Glutamatergic neuron (in vitro differentiated cells): Measurements from ENCODE around the gene IFI44L. TPM values are rescaled to one million over a fixed set of nuclear protein-coding genes. Genes with fewer than 3 reads are reported as not detected.
A peak's percentile ranks its signal among the peaks of the same experiment; 100 is the strongest.

ENCODE experiments used
- DNase-seq: peaks from one replicate; pipeline ENCODE4 v3.0.0; 2022
- H3K27ac Mint-ChIP-seq: one replicate; pipeline ENCODE4 v1.8.0; 2020; ENCODE audit warnings: mild to moderate bottlenecking, mixed read lengths, inconsistent platforms; ENCODE audit not compliant: unreplicated experiment
- H3K27me3 Mint-ChIP-seq: one replicate; pipeline ENCODE4 v1.8.0; 2020; ENCODE audit warnings: mild to moderate bottlenecking, moderate library complexity, mixed read lengths, inconsistent platforms; ENCODE audit not compliant: unreplicated experiment
- H3K36me3 Mint-ChIP-seq: one replicate; pipeline ENCODE4 v1.8.0; 2020; ENCODE audit warnings: mild to moderate bottlenecking, mixed read lengths, inconsistent platforms; ENCODE audit not compliant: unreplicated experiment
- H3K4me1 Mint-ChIP-seq: one replicate; pipeline ENCODE4 v1.8.0; 2020; ENCODE audit warnings: mild to moderate bottlenecking, low read depth, mixed read lengths, inconsistent platforms; ENCODE audit not compliant: unreplicated experiment
- H3K4me3 Mint-ChIP-seq: one replicate; pipeline ENCODE4 v1.8.0; 2020; ENCODE audit warnings: mild to moderate bottlenecking, mixed read lengths, inconsistent platforms; ENCODE audit not compliant: unreplicated experiment
- H3K9me3 Mint-ChIP-seq: one replicate; pipeline ENCODE4 v1.8.0; 2020; ENCODE audit warnings: mild to moderate bottlenecking, moderate library complexity, mixed read lengths, inconsistent platforms; ENCODE audit not compliant: unreplicated experiment
- total RNA-seq: library from RNA; stranded (reverse); fragmentation: NEBNext Ultra II Directional; extraction: Animal tissue kit (Norgen Biotek cat#: 25700); gene quantifications from one replicate; pipeline ENCODE4 v1.2.1, GENCODE V29; 2021; ENCODE audit not compliant: unreplicated experiment
- TF ChIP-seq, protein P1 (sequence below): fragments of 200-600 bp; sonication (generic); IDR thresholded peaks from one replicate; pipeline ENCODE4 v1.5.0; 2021; ENCODE audit not compliant: partially characterized antibody, unreplicated experiment

Gene IFI44L
- total RNA-seq, 1 donor from 2014 or later = not detected

DNA sequence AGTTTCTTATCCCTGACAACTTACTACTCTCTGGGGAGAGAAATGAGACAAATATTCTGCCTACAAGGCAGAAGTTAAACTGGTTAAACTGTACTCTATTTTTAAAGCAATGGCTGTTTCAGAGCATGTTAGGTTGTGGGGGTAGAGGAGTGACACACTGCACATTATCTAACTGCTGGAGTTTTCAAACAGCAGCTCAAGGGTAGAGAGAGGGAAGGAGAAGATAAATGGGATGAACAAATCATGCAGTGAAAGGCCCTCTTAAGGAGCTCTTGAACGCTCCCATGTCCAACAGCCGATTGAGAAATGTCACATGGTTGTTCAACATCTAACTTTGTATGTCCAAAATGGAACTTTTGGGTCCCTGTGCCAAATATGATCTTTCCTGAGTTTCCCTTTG is 14.0 kb upstream of the IFI44L start:
- no peaks in the 10 kb centered on the region for H3K27me3 Mint-ChIP-seq
- H3K9me3 Mint-ChIP-seq = no peaks in the 10 kb centered on the region
- H3K4me3 Mint-ChIP-seq = no peak overlapping the region
- no peaks in the 10 kb centered on the region for H3K4me1 Mint-ChIP-seq
- no peak overlapping the region for H3K27ac Mint-ChIP-seq
- no peak for DNase-seq
- no peaks in the 10 kb centered on the region for H3K36me3 Mint-ChIP-seq
- TF ChIP-seq, protein P1, sequence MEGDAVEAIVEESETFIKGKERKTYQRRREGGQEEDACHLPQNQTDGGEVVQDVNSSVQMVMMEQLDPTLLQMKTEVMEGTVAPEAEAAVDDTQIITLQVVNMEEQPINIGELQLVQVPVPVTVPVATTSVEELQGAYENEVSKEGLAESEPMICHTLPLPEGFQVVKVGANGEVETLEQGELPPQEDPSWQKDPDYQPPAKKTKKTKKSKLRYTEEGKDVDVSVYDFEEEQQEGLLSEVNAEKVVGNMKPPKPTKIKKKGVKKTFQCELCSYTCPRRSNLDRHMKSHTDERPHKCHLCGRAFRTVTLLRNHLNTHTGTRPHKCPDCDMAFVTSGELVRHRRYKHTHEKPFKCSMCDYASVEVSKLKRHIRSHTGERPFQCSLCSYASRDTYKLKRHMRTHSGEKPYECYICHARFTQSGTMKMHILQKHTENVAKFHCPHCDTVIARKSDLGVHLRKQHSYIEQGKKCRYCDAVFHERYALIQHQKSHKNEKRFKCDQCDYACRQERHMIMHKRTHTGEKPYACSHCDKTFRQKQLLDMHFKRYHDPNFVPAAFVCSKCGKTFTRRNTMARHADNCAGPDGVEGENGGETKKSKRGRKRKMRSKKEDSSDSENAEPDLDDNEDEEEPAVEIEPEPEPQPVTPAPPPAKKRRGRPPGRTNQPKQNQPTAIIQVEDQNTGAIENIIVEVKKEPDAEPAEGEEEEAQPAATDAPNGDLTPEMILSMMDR = no peak

DNA sequence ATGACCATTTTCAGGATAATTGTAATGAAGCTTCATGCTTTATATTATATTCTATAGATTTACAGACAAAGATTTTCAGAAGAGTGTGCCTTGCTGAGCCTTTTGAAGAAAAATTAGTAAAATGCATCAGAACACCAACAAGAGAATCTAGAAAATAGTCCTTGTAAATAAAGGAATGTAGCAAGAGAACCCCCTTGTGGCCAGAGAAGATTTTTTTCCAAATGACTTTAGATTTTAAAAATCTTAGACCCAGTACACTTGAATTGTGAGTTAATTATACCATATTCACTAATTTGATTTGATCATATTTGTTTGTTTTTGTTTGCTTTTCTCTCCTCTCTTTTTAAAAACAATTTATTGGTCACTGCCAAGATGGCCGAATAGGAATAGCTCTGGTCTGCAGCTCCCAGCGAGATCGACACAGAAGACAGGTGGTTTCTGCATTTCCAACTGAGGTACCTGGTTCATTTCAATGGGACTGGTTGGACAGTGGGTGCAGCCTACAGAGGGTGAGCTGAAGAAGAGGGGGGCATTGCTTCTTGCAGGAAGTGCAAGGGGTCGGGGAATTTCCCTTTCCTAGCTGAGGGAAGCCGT is 12.8 kb upstream of the IFI44L start:
- Mint-ChIP-seq H3K4me3 (no peak overlapping the region), H3K9me3 (no peaks in the 10 kb centered on the region), H3K4me1 (no peaks in the 10 kb centered on the region), H3K27me3 (no peaks in the 10 kb centered on the region), H3K27ac (no peak overlapping the region), H3K36me3 (no peaks in the 10 kb centered on the region)
- no peak for DNase-seq
- TF ChIP-seq, protein P1 = peak; percentile 72

DNA sequence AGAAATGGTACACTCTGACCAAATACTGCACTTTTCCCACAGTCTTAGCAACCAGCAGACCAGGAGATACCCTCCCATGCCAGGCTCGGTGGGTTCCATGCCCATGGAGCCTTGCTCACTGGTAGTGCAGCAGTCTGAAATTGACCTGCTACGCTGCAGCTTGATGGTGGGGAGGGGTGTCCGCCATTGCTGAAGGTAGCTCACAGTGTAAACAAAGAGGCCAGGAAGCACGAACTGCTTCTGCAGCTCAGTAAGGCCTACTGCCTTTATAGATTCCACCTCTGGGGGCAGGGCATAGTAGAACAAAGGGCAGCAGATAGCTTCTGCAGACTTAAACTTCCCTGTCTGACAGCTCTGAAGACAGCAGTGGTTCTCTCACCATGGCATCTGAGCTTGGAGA is 12.3 kb upstream of the IFI44L start:
- Mint-ChIP-seq H3K4me3 (no peak overlapping the region), H3K9me3 (no peaks in the 10 kb centered on the region), H3K4me1 (no peaks in the 10 kb centered on the region), H3K27ac (no peak overlapping the region), H3K36me3 (no peaks in the 10 kb centered on the region), H3K27me3 (no peaks in the 10 kb centered on the region)
- TF ChIP-seq, protein P1 = no peak
- no peak for DNase-seq

DNA sequence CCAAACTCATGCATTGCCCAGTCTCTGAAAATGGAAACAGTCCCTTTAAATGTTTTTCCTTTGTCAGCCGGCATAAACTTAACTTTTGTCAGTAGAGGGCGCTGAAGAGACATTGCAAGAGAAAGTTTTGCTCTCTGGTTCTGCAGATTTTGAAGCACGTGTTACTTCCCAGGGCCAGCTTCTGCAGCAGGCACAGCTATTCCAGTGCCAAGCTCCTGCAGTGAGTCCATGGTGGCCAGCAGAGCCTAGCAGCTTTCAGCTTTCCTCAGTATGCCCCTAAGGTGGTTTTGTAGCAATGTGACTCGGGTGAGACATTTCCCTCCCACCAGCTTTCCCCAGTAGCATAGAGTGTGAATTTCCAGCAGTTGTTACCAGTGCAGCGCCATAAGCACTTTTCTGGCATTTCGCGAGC is 2.6 kb upstream of the IFI44L start:
- H3K36me3 Mint-ChIP-seq = no peaks in the 10 kb centered on the region

DNA sequence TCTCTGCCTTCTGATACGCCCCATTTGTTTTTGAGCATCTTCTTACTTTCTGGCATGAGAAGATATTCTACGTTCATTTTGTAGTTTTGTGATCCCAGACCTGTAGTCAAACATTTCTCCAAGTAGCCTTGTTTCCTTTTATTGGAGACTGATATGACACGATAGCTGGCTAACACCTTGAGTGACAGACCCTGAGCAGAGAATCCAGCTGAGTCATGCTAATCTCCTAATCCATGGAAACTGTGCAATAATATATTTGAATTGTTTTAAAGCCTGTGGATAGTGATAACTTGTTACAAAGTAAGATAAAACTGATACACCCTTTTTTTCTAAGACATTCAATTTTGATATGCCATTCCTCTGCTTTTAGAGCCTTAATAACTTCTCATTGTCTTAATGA is 1.2 kb upstream of the IFI44L start:
- H3K27ac Mint-ChIP-seq = no peak overlapping the region

More for the DNA sequence above, 2.6 kb upstream of the IFI44L start:
- Mint-ChIP-seq H3K9me3 (no peaks in the 10 kb centered on the region), H3K27ac (no peak overlapping the region), H3K4me1 (no peaks in the 10 kb centered on the region), H3K27me3 (no peaks in the 10 kb centered on the region), H3K4me3 (no peak overlapping the region)
- TF ChIP-seq, protein P1 = peak; percentile 86
- DNase-seq = peak; percentile 21

More for the DNA sequence above, 1.2 kb upstream of the IFI44L start:
- no peaks in the 10 kb centered on the region for H3K4me1 Mint-ChIP-seq
- no peak overlapping the region for H3K4me3 Mint-ChIP-seq
- no peaks in the 10 kb centered on the region for H3K27me3 Mint-ChIP-seq
- TF ChIP-seq, protein P1 = no peak
- no peaks in the 10 kb centered on the region for H3K9me3 Mint-ChIP-seq
- H3K36me3 Mint-ChIP-seq = no peaks in the 10 kb centered on the region
- no peak for DNase-seq
